BE2C (cell line): ENCODE data around the gene SLMAP. TPM values are rescaled to one million over a fixed set of nuclear protein-coding genes. Genes with fewer than 3 reads are reported as not detected.

Experiments
- DNase-seq: peaks from one replicate; pipeline ENCODE4 v3.0.0-alpha.2; 2020
- H3K27me3 ChIP-seq: fragments of 250-450 bp; sonication (Bioruptor Pico); 2 replicates; pipeline ENCODE4 v1.5.1; 2020; ENCODE audit warnings: mild to moderate bottlenecking
- H3K36me3 ChIP-seq: fragments of 250-450 bp; sonication (Bioruptor Pico); 2 replicates; pipeline ENCODE4 v1.5.1; 2020; ENCODE audit warnings: mild to moderate bottlenecking
- H3K4me1 ChIP-seq: fragments of 250-450 bp; sonication (Bioruptor Pico); 2 replicates; pipeline ENCODE4 v1.5.1; 2020
- H3K4me3 ChIP-seq: 2 replicates; pipeline ENCODE4 v1.5.1; 2011; ENCODE audit warnings: low read depth, low read length
- H3K9me3 ChIP-seq: fragments of 250-450 bp; sonication (Bioruptor Pico); 2 replicates; pipeline ENCODE4 v1.5.1; 2020
- CTCF ChIP-seq: IDR thresholded peaks from 2 replicates; pipeline ENCODE4 v1.5.1; 2012; ENCODE audit warnings: mild to moderate bottlenecking, low read depth, low read length
- polyA plus RNA-seq: library from polyadenylated mRNA; unstranded; fragments of >200 nt; gene quantifications from one replicate; pipeline ENCODE4 v1.2.1, GENCODE V29; 2012; ENCODE audit warnings: low read depth, missing spikeins; ENCODE audit not compliant: insufficient read length, insufficient read depth

Gene SLMAP
- polyA plus RNA-seq = 11.4 TPM

GRCh38 chr3:57755741-57756527, at the start of gene SLMAP:
Gene SLMAP (plus strand): TSS chr3:57756309. CDS start chr3:57757652, 1,343 bp downstream.
- H3K4me1 ChIP-seq = no peaks in the 10 kb centered on the region
- H3K36me3 ChIP-seq = no peaks in the 10 kb centered on the region
- TF ChIP-seq CTCF = no peak
- no peaks in the 10 kb centered on the region for H3K27me3 ChIP-seq
- H3K4me3 ChIP-seq = peak within 1 kb of the TSS; percentile 76
- no peaks in the 10 kb centered on the region for H3K9me3 ChIP-seq
- DNase-seq = peak; percentile 87

GRCh38 chr3:57706462-57706861, 49.6 kb upstream of the SLMAP start:
- H3K36me3 ChIP-seq = no peaks in the 10 kb centered on the region
- no peak for TF ChIP-seq CTCF
- no peak for DNase-seq
- no peaks in the 10 kb centered on the region for H3K9me3 ChIP-seq
- no peaks in the 10 kb centered on the region for H3K27me3 ChIP-seq
- H3K4me1 ChIP-seq = no peaks in the 10 kb centered on the region
- H3K4me3 ChIP-seq = no peak overlapping the region

GRCh38 chr3:57709031-57709430, 47.1 kb upstream of the SLMAP start:
- TF ChIP-seq CTCF = no peak
- DNase-seq = no peak
- Histone ChIP-seq H3K27me3 (no peaks in the 10 kb centered on the region), H3K9me3 (no peaks in the 10 kb centered on the region), H3K4me1 (no peaks in the 10 kb centered on the region), H3K36me3 (no peaks in the 10 kb centered on the region), H3K4me3 (no peak overlapping the region)

- H3K27me3 ChIP-seq = no peaks in the 10 kb centered on the region
- no peaks in the 10 kb centered on the region for H3K9me3 ChIP-seq
- no peak for TF ChIP-seq CTCF
- no peaks in the 10 kb centered on the region for H3K4me1 ChIP-seq
- no peak for DNase-seq
- no peaks in the 10 kb centered on the region for H3K36me3 ChIP-seq
- no peak overlapping the region for H3K4me3 ChIP-seq
Measured at GRCh38 chr3:57709559-57709958, 46.5 kb upstream of the SLMAP start.

- DNase-seq = no peak
- H3K27me3 ChIP-seq = no peaks in the 10 kb centered on the region
- no peaks in the 10 kb centered on the region for H3K9me3 ChIP-seq
- no peak for TF ChIP-seq CTCF
- no peaks in the 10 kb centered on the region for H3K36me3 ChIP-seq
- no peaks in the 10 kb centered on the region for H3K4me1 ChIP-seq
- no peak overlapping the region for H3K4me3 ChIP-seq
Measured at GRCh38 chr3:57715686-57716085, 40.4 kb upstream of the SLMAP start.

- no peaks in the 10 kb centered on the region for H3K9me3 ChIP-seq
- DNase-seq = no peak
- no peaks in the 10 kb centered on the region for H3K4me1 ChIP-seq
- no peak overlapping the region for H3K4me3 ChIP-seq
- TF ChIP-seq CTCF = no peak
- H3K36me3 ChIP-seq = no peaks in the 10 kb centered on the region
- H3K27me3 ChIP-seq = no peaks in the 10 kb centered on the region
Measured at GRCh38 chr3:57717205-57717868, 38.8 kb upstream of the SLMAP start.
